IMR-90 (cell line): ENCODE data around the gene CAMK2G. TPM values are rescaled to one million over a fixed set of nuclear protein-coding genes. Genes with fewer than 3 reads are reported as not detected.

Experiments used
- ATAC-seq: fragments of 200-7000 bp; cut with Tn5 transposase; 2 replicates; pipeline ENCODE4 v1.9.1; 2020; ENCODE audit warnings: low read depth, mild to moderate bottlenecking, moderate library complexity
- BruUV-seq: library from RNA; stranded (reverse); fragments of 400-500 nt; replicated peaks from 2 replicates; lab custom pipeline; 2021; lab: Mats Ljungman, UMichigan
- CTCF ChIA-PET: fragments of 300-600 bp; formaldehyde crosslinking; extraction: SDS; loops from one replicate; lab custom pipeline; 2021; ENCODE audit warnings: antibody characterized with exemption; lab: Yijun Ruan, JAX
- POLR2A ChIA-PET: fragments of 300-600 bp; sonication (Branson Sonifier 250); formaldehyde crosslinking; loops from one replicate; lab custom pipeline; 2022; ENCODE audit warnings: antibody characterized with exemption; ENCODE audit not compliant: unreplicated experiment; lab: Charles Lee
- DNase-seq: peaks from one replicate; pipeline ENCODE4 v3.0.0; 2013
- H2AFZ ChIP-seq: replicated peaks from 2 replicates; pipeline ENCODE3; 2013; ENCODE audit warnings: low read length, mild to moderate bottlenecking; ENCODE audit not compliant: poor library complexity
- H2AK5ac ChIP-seq: 2 replicates; pipeline ENCODE4 v1.6.1; 2013; ENCODE audit warnings: low read depth, low read length, inconsistent platforms
- H2AK9ac ChIP-seq: replicated peaks from 2 replicates; pipeline ENCODE3; 2013; ENCODE audit warnings: mild to moderate bottlenecking, low read depth, low read length, moderate library complexity; ENCODE audit not compliant: poor library complexity
- H2BK120ac ChIP-seq: 2 replicates; pipeline ENCODE4 v1.6.1; 2013; ENCODE audit warnings: low read depth, low read length, inconsistent platforms
- H2BK15ac ChIP-seq: 3 replicates; pipeline ENCODE4 v1.6.1; 2013; ENCODE audit warnings: low read depth, low read length, inconsistent platforms
- H2BK20ac ChIP-seq: 2 replicates; pipeline ENCODE4 v1.6.1; 2013; ENCODE audit warnings: low read depth, mild to moderate bottlenecking, inconsistent platforms, low read length, moderate library complexity
- H2BK5ac ChIP-seq: 2 replicates; pipeline ENCODE4 v1.6.1; 2013; ENCODE audit warnings: mild to moderate bottlenecking, low read depth, low read length, inconsistent platforms; ENCODE audit not compliant: poor library complexity, severe bottlenecking
- H3K14ac ChIP-seq: replicated peaks from 2 replicates; pipeline ENCODE4 v1.6.1; 2013; ENCODE audit warnings: low read depth, low read length, inconsistent platforms
- H3K18ac ChIP-seq: 2 replicates; pipeline ENCODE4 v1.6.1; 2013; ENCODE audit warnings: low read depth, low read length, control low read depth
- H3K23ac ChIP-seq: 2 replicates; pipeline ENCODE4 v1.6.1; 2013; ENCODE audit warnings: low read depth, low read length, inconsistent platforms
- H3K27ac ChIP-seq: 2 replicates; pipeline ENCODE4 v1.5.1; 2013; ENCODE audit warnings: mild to moderate bottlenecking, control low read depth, low read length; ENCODE audit not compliant: insufficient read depth
- H3K27me3 ChIP-seq: 2 replicates; pipeline ENCODE4 v1.6.1; 2013; ENCODE audit warnings: low read length; ENCODE audit not compliant: control insufficient read depth, insufficient read depth
- H3K36me3 ChIP-seq: 2 replicates; pipeline ENCODE4 v1.6.1; 2013; ENCODE audit warnings: low read length, mixed read lengths; ENCODE audit not compliant: control insufficient read depth, insufficient read depth
- H3K4ac ChIP-seq: 2 replicates; pipeline ENCODE4 v1.6.1; 2013; ENCODE audit warnings: low read depth, low read length, inconsistent platforms
- H3K4me1 ChIP-seq: 2 replicates; pipeline ENCODE4 v1.6.1; 2013; ENCODE audit warnings: low read length, mixed read lengths; ENCODE audit not compliant: control insufficient read depth, insufficient read depth
- H3K4me2 ChIP-seq: 2 replicates; pipeline ENCODE4 v1.6.1; 2013; ENCODE audit warnings: low read depth, mild to moderate bottlenecking, control low read depth, low read length, moderate library complexity
- H3K4me3 ChIP-seq: 2 replicates; pipeline ENCODE4 v1.5.1; 2013; ENCODE audit warnings: low read depth, mild to moderate bottlenecking, control low read depth, low read length, moderate library complexity; ENCODE audit not compliant: insufficient read depth
- H3K56ac ChIP-seq: 2 replicates; pipeline ENCODE4 v1.6.1; 2013; ENCODE audit warnings: low read length, inconsistent platforms; ENCODE audit not compliant: insufficient read depth; ENCODE audit errors: extremely low read depth
- H3K79me1 ChIP-seq, 2 experiments: 2 replicates each; pipeline ENCODE4 v1.6.1; 2013; ENCODE audit warnings: low read length in 2 of 2, inconsistent platforms in 1 of 2, low read depth in 1 of 2
- H3K9ac ChIP-seq: 2 replicates; pipeline ENCODE4 v1.6.1; 2013; ENCODE audit warnings: low read depth, low read length, control low read depth
- H3K9me1 ChIP-seq: 2 replicates; pipeline ENCODE4 v1.6.1; 2013; ENCODE audit warnings: low read length, inconsistent platforms; ENCODE audit not compliant: insufficient read depth
- H3K9me3 ChIP-seq: 2 replicates; pipeline ENCODE4 v1.6.1; 2013; ENCODE audit warnings: low read length; ENCODE audit not compliant: control insufficient read depth, insufficient read depth
- H4K20me1 ChIP-seq: 2 replicates; pipeline ENCODE4 v1.6.1; 2013; ENCODE audit warnings: low read length, inconsistent platforms; ENCODE audit not compliant: insufficient read depth
- H4K5ac ChIP-seq: 2 replicates; pipeline ENCODE4 v1.6.1; 2013; ENCODE audit warnings: mild to moderate bottlenecking, low read depth, low read length, control low read depth
- H4K8ac ChIP-seq, 2 experiments: 2 replicates each; pipeline ENCODE4 v1.6.1; 2013; ENCODE audit warnings: low read depth in 2 of 2, low read length in 2 of 2, control low read depth in 1 of 2, inconsistent platforms in 1 of 2
- H4K91ac ChIP-seq: 2 replicates; pipeline ENCODE4 v1.6.1; 2013; ENCODE audit warnings: low read depth, low read length, inconsistent platforms; ENCODE audit not compliant: insufficient read depth
- BHLHE40 ChIP-seq: fragments of 150-350 bp; IDR thresholded peaks from 2 replicates; pipeline ENCODE4 v1.6.1; 2016; ENCODE audit warnings: mild to moderate bottlenecking, low read depth, low read length
- ELK1 ChIP-seq: fragments of 150-350 bp; IDR thresholded peaks from 2 replicates; pipeline ENCODE4 v1.6.1; 2016; ENCODE audit warnings: low read depth, mild to moderate bottlenecking, low read length, moderate library complexity, borderline replicate concordance
- FOS ChIP-seq: fragments of 150-350 bp; IDR thresholded peaks from 2 replicates; pipeline ENCODE4 v1.6.1; 2016; ENCODE audit warnings: low read depth, low read length
- RFX5 ChIP-seq: IDR thresholded peaks from 2 replicates; pipeline ENCODE4 v1.8.0; 2012; ENCODE audit warnings: low read depth, mild to moderate bottlenecking, low read length, moderate library complexity
- SMC3 ChIP-seq: fragments of 150-350 bp; IDR thresholded peaks from 2 replicates; pipeline ENCODE4 v1.6.1; 2016; ENCODE audit warnings: low read depth, mild to moderate bottlenecking, antibody characterized with exemption, low read length, moderate library complexity
- WGBS, 2 experiments: methylation state at CpG; one replicate each; pipeline versions ENCODE4 v1.1.5 to v1.1.7; 2013; ENCODE audit warnings: missing lambda C conversion rate in 2 of 2; ENCODE audit not compliant: insufficient read length in 1 of 2; ENCODE audit errors: extremely low coverage in 2 of 2; 5-methylcytosine and 5-hydroxymethylcytosine counted together
- dilution Hi-C: fragments of 300-500 bp; cut with HindIII; formaldehyde crosslinking; loops from one replicate; pipeline ENCODE4 v1.14.3; 2018; ENCODE audit warnings: low sequenced_read_pairs; ENCODE audit not compliant: unreplicated experiment
- in situ Hi-C: fragments of 300-500 bp; cut with MboI; formaldehyde crosslinking; loops from 3 replicates; pipeline ENCODE4 v1.14.3; 2019; ENCODE audit warnings: low sequenced_read_pairs, inconsistent platforms, mixed read lengths
- intact Hi-C: fragments of 100-400 bp; cut with micrococcal nuclease; formaldehyde crosslinking; loops from 2 replicates; pipeline ENCODE4 v1.10.0; 2022
- polyA plus RNA-seq, 3 experiments: library from polyadenylated mRNA; depleted of rRNA; stranded (reverse); fragments of >200 nt; gene quantifications; 2 replicates each; pipeline ENCODE4 v1.2.3, GENCODE V29; 2012; ENCODE audit warnings: low replicate concordance in 1 of 3
- total RNA-seq: library from RNA; depleted of rRNA; stranded (reverse); fragments of >200 nt; gene quantifications from 2 replicates; pipeline ENCODE4 v1.2.3, GENCODE V29; 2012

Gene CAMK2G
- total and polyA plus RNA-seq, 2 of the 4 experiments (the other 2 are of a cell fraction), result 20.4 to 25.4 TPM

GRCh38 chr10:73894245-73894971 lies 20.1 kb upstream of the CAMK2G start:
- H4K20me1 ChIP-seq, result no peaks in the 10 kb centered on the region
- peaks cover 41% of the 10 kb centered on the region for H3K9me1 ChIP-seq
- H3K4me3 ChIP-seq, result no peak overlapping the region
- no peak overlapping the region for H3K27ac ChIP-seq
- in situ Hi-C loops, result no loop called here
- peak overlapping the region; percentile 54; the same call in 1 of the 2 replicates for H3K23ac ChIP-seq
- intact Hi-C loops, result no loop called here
- H2AK5ac ChIP-seq, result peak overlapping the region; percentile 69
- H3K9ac ChIP-seq, result no peak overlapping the region
- peak overlapping the region in 1 of 2 experiments; percentile 37; a peak in 3 of 4 replicates for H4K8ac ChIP-seq
- H3K36me3 ChIP-seq, result no peaks in the 10 kb centered on the region
- no peaks in the 10 kb centered on the region for H3K9me3 ChIP-seq
- H2AK9ac ChIP-seq, result no peak overlapping the region
- ChIA-PET CTCF (interaction anchor here (0.8 to 1.2 kb wide), 3 partner anchors 15 to 236 kb away, joined by 4 to 11 read pairs (median 5); no protein-coding TSS in a partner anchor), POLR2A (interaction anchor here (0.6 to 1.1 kb wide), 2 partner anchors 17 to 798 kb away, joined by 4 to 5 read pairs; partner anchors contain the start of gene P4HA1)
- H3K14ac ChIP-seq, result peak overlapping the region; percentile 86
- H3K4ac ChIP-seq, result peak overlapping the region; percentile 89
- 0% methylated on average over 1 of the region's 6 CpGs; no CpG with 5 or more reads in 1 of the 2 experiments for WGBS, 2 experiments
- no peak overlapping the region for H3K4me2 ChIP-seq
- no peaks in the 10 kb centered on the region for H3K27me3 ChIP-seq
- ATAC-seq (peak; percentile 21; the same call in 1 of the 2 replicates), DNase-seq (peak; percentile 85)
- H2BK20ac ChIP-seq, result peak overlapping the region; percentile 96
- peak; percentile 61 for TF ChIP-seq FOS
- TF ChIP-seq RFX5, result no peak
- 0 out of 2 replicates have a peak, but pooled peaks have one; percentile 14 for TF ChIP-seq SMC3
- peak; percentile 32; the same call in 1 of the 2 replicates for TF ChIP-seq BHLHE40
- TF ChIP-seq ELK1, result no peak
- no peak overlapping the region for H4K5ac ChIP-seq
- peaks cover 0 to 36% of the 10 kb centered on the region in 2 experiments; a peak in 2 of 4 replicates for H3K79me1 ChIP-seq
- no peak overlapping the region for H3K56ac ChIP-seq
- H2AFZ ChIP-seq, result no peak overlapping the region
- peak overlapping the region; percentile 97 for H2BK15ac ChIP-seq
- H3K4me1 ChIP-seq, result peaks cover 27% of the 10 kb centered on the region
- no TSS peak for BruUV-seq
- peak overlapping the region; percentile 98 for H2BK120ac ChIP-seq
- peak overlapping the region; percentile 65 for H2BK5ac ChIP-seq
- H3K18ac ChIP-seq, result peak overlapping the region; percentile 61; the same call in 1 of the 2 replicates
- peak overlapping the region; percentile 89 for H4K91ac ChIP-seq
- dilution Hi-C loops, result no loop called here
